HCT116 (cell line): ENCODE results near the gene NAV1. TPM values are rescaled to one million over a fixed set of nuclear protein-coding genes. Genes with fewer than 3 reads are reported as not detected.

Experiments used
- ATAC-seq: fragments of 200-7000 bp; cut with Tn5 transposase; 2 replicates; pipeline ENCODE4 v1.9.1; 2020; ENCODE audit warnings: mild to moderate bottlenecking, moderate library complexity
- BruUV-seq: library from RNA; stranded (reverse); fragments of 400-500 nt; replicated peaks from 2 replicates; lab custom pipeline; 2021; lab: Mats Ljungman, UMichigan
- CTCF ChIA-PET: fragments of 300-600 bp; sonication (Branson Sonifier 250); formaldehyde crosslinking; loops from one replicate; lab custom pipeline; 2021; ENCODE audit warnings: antibody characterized with exemption; lab: Charles Lee
- POLR2A ChIA-PET: fragments of 300-600, 350-600 bp; sonication (Branson Sonifier 250); formaldehyde crosslinking; loops from one replicate; lab custom pipeline; 2021; ENCODE audit warnings: antibody characterized with exemption; lab: Charles Lee
- RAD21 ChIA-PET, 2 experiments: fragments of 300-600 bp; sonication (Branson Sonifier 250); formaldehyde crosslinking; loops; one replicate each; lab custom pipeline; 2023; ENCODE audit warnings: low total read pairs in 2 of 2; ENCODE audit not compliant: uncharacterized antibody in 2 of 2, unreplicated experiment in 2 of 2, low non-redundant PET in 1 of 2; lab: Charles Lee
- DNase-seq: peaks from one replicate; pipeline ENCODE4 v3.0.0-alpha.2; 2010; ENCODE audit warnings: low read depth, low spot score
- H2AFZ ChIP-seq: fragments of 200-600 bp; shearing (Covaris generic), sonication (generic); 2 replicates; pipeline ENCODE4 v1.6.1; 2017; ENCODE audit warnings: low read depth, mixed run types, mixed read lengths, antibody characterized with exemption, low read length; ENCODE audit not compliant: poor library complexity, severe bottlenecking
- H3K27ac ChIP-seq: 2 replicates; pipeline ENCODE4 v1.5.1; 2012; ENCODE audit warnings: low read depth, low read length
- H3K27me3 ChIP-seq: fragments of 200-600 bp; sonication (generic); 2 replicates; pipeline ENCODE4 v1.6.1; 2016; ENCODE audit warnings: mixed run types, low read length, mixed read lengths; ENCODE audit not compliant: insufficient read depth
- H3K36me3 ChIP-seq, 2 experiments: fragments of 200-500 bp in 1 of 2; fragments of 200-600 bp in 1 of 2; sonication (Bioruptor generic) in 1 of 2; sonication (generic) in 1 of 2; 2 replicates each; pipeline versions ENCODE4 v1.5.1 to v1.6.1; 2014 to 2016; ENCODE audit warnings: low read length in 2 of 2, inconsistent platforms in 1 of 2, mixed read lengths in 1 of 2, mixed run types in 1 of 2; ENCODE audit not compliant: insufficient read depth in 2 of 2, control insufficient read depth in 1 of 2
- H3K4me1 ChIP-seq, 2 experiments: fragments of 200-600 bp in 1 of 2; sonication (generic) in 1 of 2; 2 replicates each; pipeline versions ENCODE4 v1.5.1 to v1.6.1; 2012 to 2017; ENCODE audit warnings: low read length in 2 of 2, inconsistent platforms in 1 of 2, mild to moderate bottlenecking in 1 of 2, mixed read lengths in 1 of 2, mixed run types in 1 of 2, moderate library complexity in 1 of 2; ENCODE audit not compliant: insufficient read depth in 2 of 2, control insufficient read depth in 1 of 2
- H3K4me2 ChIP-seq: fragments of 200-600 bp; sonication (generic); 2 replicates; pipeline ENCODE4 v1.6.1; 2017; ENCODE audit warnings: mixed run types, low read length, mixed read lengths
- H3K4me3 ChIP-seq, 2 experiments: fragments of 200-600 bp in 1 of 2; sonication (generic) in 1 of 2; replicated peaks in 1 of 2; 2 replicates each; pipeline ENCODE4 v1.5.1; 2011 to 2016; ENCODE audit warnings: low read length in 2 of 2, control low read depth in 1 of 2, low read depth in 1 of 2, mild to moderate bottlenecking in 1 of 2, mixed read lengths in 1 of 2, mixed run types in 1 of 2
- H3K79me2 ChIP-seq: fragments of 200-600 bp; sonication (generic); 2 replicates; pipeline ENCODE4 v1.6.1; 2017; ENCODE audit warnings: mild to moderate bottlenecking, mixed run types, low read length, moderate library complexity, mixed read lengths; ENCODE audit not compliant: insufficient read depth
- H3K9ac ChIP-seq: fragments of 200-600 bp; sonication (generic); 2 replicates; pipeline ENCODE4 v1.6.1; 2016; ENCODE audit warnings: low read length, mixed read lengths
- H3K9me2 ChIP-seq: fragments of 200-600 bp; sonication (generic), shearing (Covaris generic); 2 replicates; pipeline ENCODE4 v1.6.1; 2017; ENCODE audit warnings: mixed run types, mild to moderate bottlenecking, moderate library complexity; ENCODE audit not compliant: insufficient read depth
- H3K9me3 ChIP-seq, 2 experiments: fragments of 200-500 bp in 1 of 2; fragments of 200-600 bp in 1 of 2; sonication (Bioruptor generic) in 1 of 2; sonication (generic) in 1 of 2; 2 replicates each; pipeline ENCODE4 v1.6.1; 2014 to 2017; ENCODE audit warnings: low read length in 2 of 2, mixed read lengths in 2 of 2, inconsistent platforms in 1 of 2, low read depth in 1 of 2, mild to moderate bottlenecking in 1 of 2, mixed run types in 1 of 2, moderate library complexity in 1 of 2; ENCODE audit not compliant: control insufficient read depth in 1 of 2, insufficient read depth in 1 of 2
- H4K20me1 ChIP-seq: fragments of 200-600 bp; sonication (generic), shearing (Covaris generic); 2 replicates; pipeline ENCODE4 v1.6.1; 2017; ENCODE audit warnings: mixed run types, mild to moderate bottlenecking, moderate library complexity; ENCODE audit not compliant: insufficient read depth
- CBX3 ChIP-seq: IDR thresholded peaks from 2 replicates; pipeline ENCODE4 v1.6.1; 2012; ENCODE audit warnings: low read depth
- CEBPB ChIP-seq: IDR thresholded peaks from 2 replicates; pipeline ENCODE4 v1.6.1; 2012; ENCODE audit warnings: low read depth
- POLR2A ChIP-seq: IDR thresholded peaks from 2 replicates; pipeline ENCODE4 v1.7.0; 2011; ENCODE audit warnings: borderline replicate concordance; ENCODE audit not compliant: insufficient read depth, insufficient read length; ENCODE audit errors: extremely low read depth
- SP1 ChIP-seq: IDR thresholded peaks from 2 replicates; pipeline ENCODE4 v1.6.1; 2012; ENCODE audit warnings: low read depth
- YY1 ChIP-seq: IDR thresholded peaks from 2 replicates; pipeline ENCODE4 v1.6.1; 2011; ENCODE audit warnings: low read length, low read depth, moderate library complexity, mild to moderate bottlenecking; ENCODE audit not compliant: insufficient replicate concordance; ENCODE audit errors: extremely low read depth
- intact Hi-C: fragments of 100-400 bp; cut with micrococcal nuclease; formaldehyde crosslinking; loops from 2 replicates; pipeline ENCODE4 v1.10.0; 2022
- total RNA-seq: library from RNA; stranded (reverse); gene quantifications from one replicate; pipeline ENCODE4 v1.2.1, GENCODE V29; 2021; ENCODE audit not compliant: unreplicated experiment
- TF ChIP-seq, protein P1 (sequence below), 3 experiments: fragments of 200-600 bp in 1 of 3; sonication (generic) in 1 of 3; IDR thresholded peaks in 2 of 3; conservative IDR thresholded peaks in 1 of 3; 2 replicates each; pipeline ENCODE4 v1.5.1; 2012 to 2017; ENCODE audit warnings: low read depth in 2 of 3, low read length in 2 of 3, antibody characterized with exemption in 1 of 3, borderline replicate concordance in 1 of 3, control low read depth in 1 of 3, mild to moderate bottlenecking in 1 of 3, mixed read lengths in 1 of 3, mixed run types in 1 of 3, moderate library complexity in 1 of 3; ENCODE audit not compliant: insufficient read depth in 1 of 3
- TF ChIP-seq, protein P2 (sequence below): IDR thresholded peaks from 2 replicates; pipeline ENCODE4 v1.6.1; 2012
- TF ChIP-seq, protein P3 (sequence below): IDR thresholded peaks from 2 replicates; pipeline ENCODE4 v1.6.1; 2011; ENCODE audit warnings: mild to moderate bottlenecking, low read length, moderate library complexity; ENCODE audit not compliant: insufficient replicate concordance; ENCODE audit errors: extremely low read depth
- TF ChIP-seq, protein P4 (sequence below): IDR thresholded peaks from 2 replicates; pipeline ENCODE4 v1.6.1; 2012; ENCODE audit warnings: low read depth

NAV1 gene
- total RNA-seq, 1 experiment from 2014 or later, result 22.8 TPM

DNA sequence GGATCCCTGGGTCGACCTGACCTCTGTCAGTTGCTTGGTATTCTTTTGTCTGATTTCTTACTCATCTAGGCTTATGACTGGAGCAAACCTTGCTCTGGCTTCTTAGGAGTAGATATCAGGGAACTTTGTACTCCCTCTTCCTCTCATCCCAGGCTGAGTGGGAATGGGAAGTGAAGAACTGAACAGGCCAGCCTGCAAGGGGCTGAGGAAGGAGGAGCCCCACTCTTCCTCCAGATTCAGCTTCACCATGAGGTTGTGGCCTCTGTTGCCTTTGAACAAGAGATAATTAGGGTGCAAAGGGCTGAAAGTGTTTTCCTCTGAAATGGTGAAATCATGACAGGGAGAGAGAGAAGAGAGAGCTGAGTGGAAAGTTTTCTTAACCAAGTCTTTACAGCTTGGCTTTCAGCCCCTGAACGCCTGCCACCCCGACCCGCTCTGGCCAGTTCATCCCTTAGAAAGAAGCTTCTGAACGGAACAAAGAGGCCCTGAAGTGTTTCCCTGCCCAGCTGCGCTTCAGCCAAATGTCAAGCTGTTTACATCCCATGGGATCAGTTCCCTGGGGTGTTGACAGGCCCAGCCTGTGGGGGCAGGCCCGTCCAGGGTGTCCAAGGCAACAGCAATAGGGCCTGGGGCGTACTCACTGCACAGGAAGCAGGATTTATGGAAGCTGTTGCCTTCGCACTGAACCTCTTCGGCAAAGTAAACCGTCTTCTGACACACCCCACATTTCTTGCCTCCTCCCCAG is 43.2 kb upstream of the NAV1 start:
- no peak for ATAC-seq
- ChIA-PET CTCF (interaction anchor here (4.5 kb wide), 1 partner anchor 17 kb away, joined by 23 read pairs; no protein-coding TSS in a partner anchor), RAD21 (no interaction called here), POLR2A (interaction anchor here (1.5 kb wide), 1 partner anchor 17 kb away, joined by 3 read pairs; no protein-coding TSS in a partner anchor)
- no peak for TF ChIP-seq CBX3
- no peak for TF ChIP-seq SP1
- no peak for TF ChIP-seq YY1
- TF ChIP-seq, protein P1, sequence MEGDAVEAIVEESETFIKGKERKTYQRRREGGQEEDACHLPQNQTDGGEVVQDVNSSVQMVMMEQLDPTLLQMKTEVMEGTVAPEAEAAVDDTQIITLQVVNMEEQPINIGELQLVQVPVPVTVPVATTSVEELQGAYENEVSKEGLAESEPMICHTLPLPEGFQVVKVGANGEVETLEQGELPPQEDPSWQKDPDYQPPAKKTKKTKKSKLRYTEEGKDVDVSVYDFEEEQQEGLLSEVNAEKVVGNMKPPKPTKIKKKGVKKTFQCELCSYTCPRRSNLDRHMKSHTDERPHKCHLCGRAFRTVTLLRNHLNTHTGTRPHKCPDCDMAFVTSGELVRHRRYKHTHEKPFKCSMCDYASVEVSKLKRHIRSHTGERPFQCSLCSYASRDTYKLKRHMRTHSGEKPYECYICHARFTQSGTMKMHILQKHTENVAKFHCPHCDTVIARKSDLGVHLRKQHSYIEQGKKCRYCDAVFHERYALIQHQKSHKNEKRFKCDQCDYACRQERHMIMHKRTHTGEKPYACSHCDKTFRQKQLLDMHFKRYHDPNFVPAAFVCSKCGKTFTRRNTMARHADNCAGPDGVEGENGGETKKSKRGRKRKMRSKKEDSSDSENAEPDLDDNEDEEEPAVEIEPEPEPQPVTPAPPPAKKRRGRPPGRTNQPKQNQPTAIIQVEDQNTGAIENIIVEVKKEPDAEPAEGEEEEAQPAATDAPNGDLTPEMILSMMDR (IDR thresholded peaks at IDR 0.05 in 2 of 3, conservative IDR thresholded peaks at IDR 0.05 in 1 of 3; ENCODE audit: borderline replicate concordance in 1 of 3, insufficient read depth in 1 of 3, low read depth in 2 of 3, low read length in 2 of 3), result no peak
- TF ChIP-seq, protein P2, sequence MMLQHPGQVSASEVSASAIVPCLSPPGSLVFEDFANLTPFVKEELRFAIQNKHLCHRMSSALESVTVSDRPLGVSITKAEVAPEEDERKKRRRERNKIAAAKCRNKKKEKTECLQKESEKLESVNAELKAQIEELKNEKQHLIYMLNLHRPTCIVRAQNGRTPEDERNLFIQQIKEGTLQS, result no peak
- TF ChIP-seq, protein P3, sequence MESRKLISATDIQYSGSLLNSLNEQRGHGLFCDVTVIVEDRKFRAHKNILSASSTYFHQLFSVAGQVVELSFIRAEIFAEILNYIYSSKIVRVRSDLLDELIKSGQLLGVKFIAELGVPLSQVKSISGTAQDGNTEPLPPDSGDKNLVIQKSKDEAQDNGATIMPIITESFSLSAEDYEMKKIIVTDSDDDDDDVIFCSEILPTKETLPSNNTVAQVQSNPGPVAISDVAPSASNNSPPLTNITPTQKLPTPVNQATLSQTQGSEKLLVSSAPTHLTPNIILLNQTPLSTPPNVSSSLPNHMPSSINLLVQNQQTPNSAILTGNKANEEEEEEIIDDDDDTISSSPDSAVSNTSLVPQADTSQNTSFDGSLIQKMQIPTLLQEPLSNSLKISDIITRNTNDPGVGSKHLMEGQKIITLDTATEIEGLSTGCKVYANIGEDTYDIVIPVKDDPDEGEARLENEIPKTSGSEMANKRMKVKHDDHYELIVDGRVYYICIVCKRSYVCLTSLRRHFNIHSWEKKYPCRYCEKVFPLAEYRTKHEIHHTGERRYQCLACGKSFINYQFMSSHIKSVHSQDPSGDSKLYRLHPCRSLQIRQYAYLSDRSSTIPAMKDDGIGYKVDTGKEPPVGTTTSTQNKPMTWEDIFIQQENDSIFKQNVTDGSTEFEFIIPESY, result no peak
- no peak for TF ChIP-seq POLR2A
- TF ChIP-seq CEBPB, result no peak
- TF ChIP-seq, protein P4, sequence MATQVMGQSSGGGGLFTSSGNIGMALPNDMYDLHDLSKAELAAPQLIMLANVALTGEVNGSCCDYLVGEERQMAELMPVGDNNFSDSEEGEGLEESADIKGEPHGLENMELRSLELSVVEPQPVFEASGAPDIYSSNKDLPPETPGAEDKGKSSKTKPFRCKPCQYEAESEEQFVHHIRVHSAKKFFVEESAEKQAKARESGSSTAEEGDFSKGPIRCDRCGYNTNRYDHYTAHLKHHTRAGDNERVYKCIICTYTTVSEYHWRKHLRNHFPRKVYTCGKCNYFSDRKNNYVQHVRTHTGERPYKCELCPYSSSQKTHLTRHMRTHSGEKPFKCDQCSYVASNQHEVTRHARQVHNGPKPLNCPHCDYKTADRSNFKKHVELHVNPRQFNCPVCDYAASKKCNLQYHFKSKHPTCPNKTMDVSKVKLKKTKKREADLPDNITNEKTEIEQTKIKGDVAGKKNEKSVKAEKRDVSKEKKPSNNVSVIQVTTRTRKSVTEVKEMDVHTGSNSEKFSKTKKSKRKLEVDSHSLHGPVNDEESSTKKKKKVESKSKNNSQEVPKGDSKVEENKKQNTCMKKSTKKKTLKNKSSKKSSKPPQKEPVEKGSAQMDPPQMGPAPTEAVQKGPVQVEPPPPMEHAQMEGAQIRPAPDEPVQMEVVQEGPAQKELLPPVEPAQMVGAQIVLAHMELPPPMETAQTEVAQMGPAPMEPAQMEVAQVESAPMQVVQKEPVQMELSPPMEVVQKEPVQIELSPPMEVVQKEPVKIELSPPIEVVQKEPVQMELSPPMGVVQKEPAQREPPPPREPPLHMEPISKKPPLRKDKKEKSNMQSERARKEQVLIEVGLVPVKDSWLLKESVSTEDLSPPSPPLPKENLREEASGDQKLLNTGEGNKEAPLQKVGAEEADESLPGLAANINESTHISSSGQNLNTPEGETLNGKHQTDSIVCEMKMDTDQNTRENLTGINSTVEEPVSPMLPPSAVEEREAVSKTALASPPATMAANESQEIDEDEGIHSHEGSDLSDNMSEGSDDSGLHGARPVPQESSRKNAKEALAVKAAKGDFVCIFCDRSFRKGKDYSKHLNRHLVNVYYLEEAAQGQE, result no peak
- no TSS peak for BruUV-seq
- Histone ChIP-seq H3K9ac (no peak overlapping the region), H3K4me3 (no peak overlapping the region), H3K4me1 (no peaks in the 10 kb centered on the region; a peak in 1 of 4 replicates), H3K36me3 (peaks cover 0 to 6% of the 10 kb centered on the region in 2 experiments; a peak in 2 of 4 replicates), H3K27ac (no peak overlapping the region), H3K27me3 (no peaks in the 10 kb centered on the region), H3K9me2 (no peaks in the 10 kb centered on the region), H4K20me1 (no peaks in the 10 kb centered on the region), H3K4me2 (no peak overlapping the region), H2AFZ (no peak overlapping the region), H3K79me2 (0 out of 2 replicates have a peak, but pooled peaks cover 3% of the 10 kb centered on the region), H3K9me3 (no peaks in the 10 kb centered on the region)
- no peak for DNase-seq
- intact Hi-C loops, result no loop called here
